H9 (cell line): ENCODE measurements around the gene GPR171. TPM values are rescaled to one million over a fixed set of nuclear protein-coding genes. Genes with fewer than 3 reads are reported as not detected.

Source experiments
- DNase-seq: peaks from one replicate; pipeline ENCODE4 v3.0.0-alpha.2; 2017
- H2AFZ ChIP-seq: one replicate; pipeline ENCODE4 v1.6.1; 2013; ENCODE audit warnings: mild to moderate bottlenecking, low read length, control low read depth, moderate library complexity
- H2AK5ac ChIP-seq: 2 replicates; pipeline ENCODE4 v1.6.1; 2013; ENCODE audit warnings: low read length, control low read depth, mixed read lengths; ENCODE audit not compliant: insufficient read length
- H2BK120ac ChIP-seq: one replicate; pipeline ENCODE4 v1.6.1; 2013; ENCODE audit warnings: low read depth, mild to moderate bottlenecking, low read length, control low read depth, inconsistent platforms; ENCODE audit not compliant: poor library complexity, severe bottlenecking
- H2BK12ac ChIP-seq: 2 replicates; pipeline ENCODE4 v1.6.1; 2013; ENCODE audit warnings: low read length, control low read depth, mixed read lengths, low read depth; ENCODE audit not compliant: insufficient read length
- H2BK15ac ChIP-seq: 2 replicates; pipeline ENCODE4 v1.6.1; 2013; ENCODE audit warnings: low read depth, low read length, control low read depth
- H2BK20ac ChIP-seq: one replicate; pipeline ENCODE4 v1.6.1; 2013; ENCODE audit warnings: low read depth, mild to moderate bottlenecking, low read length, control low read depth, inconsistent platforms; ENCODE audit not compliant: poor library complexity, severe bottlenecking
- H2BK5ac ChIP-seq: 2 replicates; pipeline ENCODE4 v1.6.1; 2013; ENCODE audit warnings: low read length, control low read depth, mixed read lengths; ENCODE audit not compliant: insufficient read length
- H3K14ac ChIP-seq: 2 replicates; pipeline ENCODE4 v1.6.1; 2013; ENCODE audit warnings: low read length, control low read depth; ENCODE audit not compliant: insufficient read depth
- H3K18ac ChIP-seq: 2 replicates; pipeline ENCODE4 v1.6.1; 2013; ENCODE audit warnings: low read depth, mild to moderate bottlenecking, mixed read lengths, low read length, control low read depth; ENCODE audit not compliant: insufficient read length
- H3K23ac ChIP-seq: 2 replicates; pipeline ENCODE4 v1.6.1; 2013; ENCODE audit warnings: low read length, control low read depth, mixed read lengths, low read depth; ENCODE audit not compliant: insufficient read length
- H3K23me2 ChIP-seq: 2 replicates; pipeline ENCODE4 v1.6.1; 2013; ENCODE audit warnings: low read depth, mild to moderate bottlenecking, mixed read lengths, low read length, control low read depth; ENCODE audit not compliant: insufficient read length, poor library complexity, severe bottlenecking
- H3K27ac ChIP-seq: 2 replicates; pipeline ENCODE4 v1.5.1; 2013; ENCODE audit warnings: low read length, control low read depth, mixed read lengths, low read depth; ENCODE audit not compliant: insufficient read length
- H3K27me3 ChIP-seq: 2 replicates; pipeline ENCODE4 v1.6.1; 2013; ENCODE audit warnings: low read length, control low read depth, inconsistent platforms; ENCODE audit not compliant: insufficient read depth
- H3K4ac ChIP-seq: 2 replicates; pipeline ENCODE4 v1.6.1; 2013; ENCODE audit warnings: low read depth, mild to moderate bottlenecking, control low read depth, inconsistent platforms, low read length, moderate library complexity
- H3K4me1 ChIP-seq: 2 replicates; pipeline ENCODE4 v1.6.1; 2013; ENCODE audit warnings: low read length, control low read depth, inconsistent platforms; ENCODE audit not compliant: insufficient read depth
- H3K4me2 ChIP-seq: 2 replicates; pipeline ENCODE4 v1.6.1; 2013; ENCODE audit warnings: low read length, control low read depth, mixed read lengths; ENCODE audit not compliant: insufficient read length, insufficient read depth
- H3K56ac ChIP-seq: 2 replicates; pipeline ENCODE4 v1.6.1; 2013; ENCODE audit warnings: low read depth, mild to moderate bottlenecking, mixed read lengths, low read length, control low read depth; ENCODE audit not compliant: insufficient read length
- H3K79me1 ChIP-seq: 2 replicates; pipeline ENCODE4 v1.6.1; 2013; ENCODE audit warnings: low read depth, mild to moderate bottlenecking, moderate library complexity, low read length, control low read depth, inconsistent platforms; ENCODE audit not compliant: insufficient read depth, poor library complexity, severe bottlenecking
- H3K79me2 ChIP-seq: 2 replicates; pipeline ENCODE4 v1.6.1; 2013; ENCODE audit warnings: low read length, control low read depth, inconsistent platforms; ENCODE audit not compliant: insufficient read depth
- H3K9ac ChIP-seq: 2 replicates; pipeline ENCODE4 v1.6.1; 2013; ENCODE audit warnings: low read length, control low read depth, mixed read lengths; ENCODE audit not compliant: insufficient read length; ENCODE audit errors: extremely low read depth
- H3K9me3 ChIP-seq: one replicate; pipeline ENCODE4 v1.6.1; 2013; ENCODE audit warnings: low read depth, low read length, inconsistent platforms; ENCODE audit not compliant: control insufficient read depth
- H3T11ph ChIP-seq: one replicate; pipeline ENCODE4 v1.6.1; 2013; ENCODE audit warnings: mild to moderate bottlenecking, low read length, control low read depth, inconsistent platforms
- H4K20me1 ChIP-seq: one replicate; pipeline ENCODE4 v1.6.1; 2013; ENCODE audit not compliant: control insufficient read depth, insufficient read length, insufficient read depth
- H4K5ac ChIP-seq: 2 replicates; pipeline ENCODE4 v1.6.1; 2013; ENCODE audit warnings: low read depth, mild to moderate bottlenecking, mixed read lengths, low read length, control low read depth; ENCODE audit not compliant: insufficient read length
- H4K8ac ChIP-seq: replicated peaks from 2 replicates; pipeline ENCODE4 v1.6.1; 2013; ENCODE audit warnings: low read length, control low read depth, mixed read lengths, low read depth; ENCODE audit not compliant: insufficient read length
- H4K91ac ChIP-seq: 2 replicates; pipeline ENCODE4 v1.6.1; 2013; ENCODE audit warnings: low read depth, mild to moderate bottlenecking, moderate library complexity, mixed read lengths, low read length, control low read depth; ENCODE audit not compliant: insufficient read length
- H3K27ac Mint-ChIP-seq, 3 experiments: 2 replicates in 2 of 3; 3 replicates in 1 of 3; pipeline ENCODE4 v1.8.0; 2020 to 2021; ENCODE audit warnings: mixed read lengths in 3 of 3, mild to moderate bottlenecking in 1 of 3, moderate library complexity in 1 of 3
- H3K27me3 Mint-ChIP-seq: 2 replicates; pipeline ENCODE4 v1.8.0; 2021; ENCODE audit warnings: low read depth, mild to moderate bottlenecking, moderate library complexity, mixed read lengths
- H3K36me3 Mint-ChIP-seq, 3 experiments: 2 replicates in 2 of 3; 3 replicates in 1 of 3; pipeline ENCODE4 v1.8.0; 2020 to 2021; ENCODE audit warnings: low read depth in 3 of 3, mixed read lengths in 3 of 3; ENCODE audit not compliant: insufficient read depth in 1 of 3
- H3K4me1 Mint-ChIP-seq, 2 experiments: 2 replicates each; pipeline ENCODE4 v1.8.0; 2020; ENCODE audit warnings: mixed read lengths in 2 of 2
- H3K4me3 Mint-ChIP-seq, 2 experiments: 2 replicates in 1 of 2; 3 replicates in 1 of 2; pipeline ENCODE4 v1.8.0; 2020 to 2021; ENCODE audit warnings: mild to moderate bottlenecking in 2 of 2, mixed read lengths in 2 of 2, moderate library complexity in 1 of 2
- H3K9me3 Mint-ChIP-seq, 2 experiments: 2 replicates in 1 of 2; 3 replicates in 1 of 2; pipeline ENCODE4 v1.8.0; 2020; ENCODE audit warnings: mild to moderate bottlenecking in 2 of 2, mixed read lengths in 2 of 2, moderate library complexity in 1 of 2
- CTCF ChIP-seq: fragments of 200-600 bp; sonication (generic); conservative IDR thresholded peaks from 3 replicates; pipeline ENCODE4 v1.8.0; 2021; ENCODE audit warnings: antibody characterized with exemption, mild to moderate bottlenecking
- WGBS: extraction: QIAGEN DNeasy Blood & Tissue Kit; methylation state at CpG from one replicate; pipeline ENCODE4 v1.1.7; 2013; ENCODE audit warnings: missing lambda C conversion rate, low lambda C conversion rate, mixed read lengths; ENCODE audit not compliant: insufficient read length; ENCODE audit errors: extremely low coverage; 5-methylcytosine and 5-hydroxymethylcytosine counted together
- total RNA-seq: library from RNA; stranded (reverse); gene quantifications from 2 replicates; pipeline ENCODE4 v1.2.1, GENCODE V29; 2021

GPR171 gene
- total RNA-seq, 1 experiment from 2014 or later = not detected

DNA sequence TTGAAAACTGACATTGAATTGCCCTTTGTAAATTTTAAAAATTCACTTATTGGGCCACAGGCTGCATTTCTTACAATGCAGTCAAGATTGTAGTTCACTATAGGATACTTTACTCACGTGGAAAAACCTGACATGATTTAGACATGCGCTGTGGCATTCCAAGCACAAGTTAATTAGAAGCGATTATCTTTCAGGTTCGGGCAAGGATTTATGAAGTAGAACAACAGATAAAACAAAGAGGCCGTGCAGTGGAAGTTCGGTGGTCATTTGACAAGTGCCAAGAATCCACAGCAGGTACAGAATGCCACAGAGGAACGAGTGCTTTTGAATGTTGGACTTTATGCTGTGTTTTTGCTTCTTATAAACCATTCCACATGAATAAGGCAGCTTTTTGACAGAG is 37.8 kb downstream of the GPR171 start:
- H3K79me1 ChIP-seq = no peaks in the 10 kb centered on the region
- H2BK120ac ChIP-seq = no peak overlapping the region
- no peak overlapping the region for H4K5ac ChIP-seq
- no peak for DNase-seq
- Mint-ChIP-seq H3K4me1 (no peaks in the 10 kb centered on the region; a peak in 1 of 4 replicates), H3K36me3 (peaks cover 0 to 13% (median 6%) of the 10 kb centered on the region in 3 experiments; a peak in 3 of 7 replicates), H3K4me3 (no peak overlapping the region), H3K27ac (no peak overlapping the region), H3K9me3 (no peaks in the 10 kb centered on the region), H3K27me3 (no peaks in the 10 kb centered on the region)
- no peak overlapping the region for H2BK12ac ChIP-seq
- H2BK20ac ChIP-seq = no peak overlapping the region
- H4K91ac ChIP-seq = no peak overlapping the region
- H3K14ac ChIP-seq = no peak overlapping the region
- H3K9me3 ChIP-seq = no peaks in the 10 kb centered on the region
- no peak overlapping the region for H2BK5ac ChIP-seq
- WGBS = no CpG with 5 or more reads among the region's 7 CpGs
- TF ChIP-seq CTCF = no peak
- no peak overlapping the region for H3K56ac ChIP-seq
- no peak overlapping the region for H3K27ac ChIP-seq
- H3K18ac ChIP-seq = no peak overlapping the region
- H3K4me2 ChIP-seq = no peak overlapping the region
- no peak overlapping the region for H2AFZ ChIP-seq
- H2BK15ac ChIP-seq = no peak overlapping the region
- no peaks in the 10 kb centered on the region for H3K23me2 ChIP-seq
- no peak overlapping the region for H3K9ac ChIP-seq
- no peaks in the 10 kb centered on the region for H3K27me3 ChIP-seq
- no peak overlapping the region for H3K4ac ChIP-seq
- no peaks in the 10 kb centered on the region for H3K79me2 ChIP-seq
- H3K4me1 ChIP-seq = no peaks in the 10 kb centered on the region
- no peak overlapping the region for H3T11ph ChIP-seq
- no peak overlapping the region for H3K23ac ChIP-seq
- no peak overlapping the region for H4K8ac ChIP-seq
- H2AK5ac ChIP-seq = no peak overlapping the region
- no peaks in the 10 kb centered on the region for H4K20me1 ChIP-seq
